CD4-positive, CD25-positive, alpha-beta regulatory T cell (primary cell): Measurements from ENCODE around the gene CAMTA1. TPM values are rescaled to one million over a fixed set of nuclear protein-coding genes. Genes with fewer than 3 reads are reported as not detected.

ENCODE experiments used
- ATAC-seq, 2 donors: fragments of 150-1000 bp; cut with Tn5 transposase; one replicate each; pipeline ENCODE4 v1.10.0; 2021; ENCODE audit warnings: low read depth in 2 of 2, moderate number of reproducible peaks in 2 of 2, moderate library complexity in 1 of 2
- DNase-seq, 3 donors: peaks; one replicate each; pipeline versions ENCODE4 v3.0.0 to v3.0.0-alpha.2; 2012 to 2022; ENCODE audit warnings: mixed read lengths in 1 of 3
- H3K27ac ChIP-seq: one replicate; pipeline ENCODE4 v1.7.0; 2013; ENCODE audit warnings: mild to moderate bottlenecking, low read length; ENCODE audit not compliant: insufficient read depth, poor library complexity, severe bottlenecking
- H3K27me3 ChIP-seq: one replicate; pipeline ENCODE4 v1.7.0; 2013; ENCODE audit warnings: low read length; ENCODE audit not compliant: control insufficient read depth, insufficient read depth
- H3K36me3 ChIP-seq: one replicate; pipeline ENCODE4 v1.7.0; 2013; ENCODE audit warnings: mild to moderate bottlenecking, low read length, moderate library complexity; ENCODE audit not compliant: control insufficient read depth, insufficient read depth
- H3K4me1 ChIP-seq: 2 replicates; pipeline ENCODE4 v1.7.0; 2013; ENCODE audit warnings: mild to moderate bottlenecking, low read length; ENCODE audit not compliant: insufficient read depth, control insufficient read depth, poor library complexity, severe bottlenecking
- H3K4me3 ChIP-seq: one replicate; pipeline ENCODE4 v1.7.0; 2013; ENCODE audit warnings: low read depth, mild to moderate bottlenecking, low read length, moderate library complexity
- H3K9me3 ChIP-seq, 2 experiments: 1 replicate in 1 of 2; 2 replicates in 1 of 2; pipeline ENCODE4 v1.7.0; 2013; ENCODE audit warnings: low read length in 2 of 2, mild to moderate bottlenecking in 1 of 2, moderate library complexity in 1 of 2; ENCODE audit not compliant: control insufficient read depth in 2 of 2
- H3K27ac Mint-ChIP-seq, 3 donors: one replicate each; pipeline ENCODE4 v1.8.0; 2020 to 2022; ENCODE audit warnings: mild to moderate bottlenecking in 3 of 3, mixed read lengths in 3 of 3, moderate library complexity in 2 of 3
- H3K27me3 Mint-ChIP-seq: one replicate; pipeline ENCODE4 v1.8.0; 2022; ENCODE audit warnings: mild to moderate bottlenecking, mixed read lengths
- H3K36me3 Mint-ChIP-seq: one replicate; pipeline ENCODE4 v1.8.0; 2020; ENCODE audit warnings: mixed read lengths
- H3K4me1 Mint-ChIP-seq, 4 donors: one replicate each; pipeline ENCODE4 v1.8.0; 2020 to 2022; ENCODE audit warnings: mixed read lengths in 4 of 4, mild to moderate bottlenecking in 1 of 4
- H3K4me3 Mint-ChIP-seq, 4 donors: one replicate each; pipeline ENCODE4 v1.8.0; 2020 to 2022; ENCODE audit warnings: mild to moderate bottlenecking in 4 of 4, mixed read lengths in 4 of 4, moderate library complexity in 3 of 4
- H3K9me3 Mint-ChIP-seq, 7 donors: one replicate each; pipeline ENCODE4 v1.8.0; 2020 to 2022; ENCODE audit warnings: mixed read lengths in 7 of 7, mild to moderate bottlenecking in 3 of 7, moderate library complexity in 2 of 7
- polyA plus RNA-seq, 4 donors: library from polyadenylated mRNA; unstranded; fragments of 300-500 nt; fragmentation: Illumina TruSeq; gene quantifications; one replicate each; pipeline ENCODE4 v1.2.3, GENCODE V29; 2021
- total RNA-seq: library from RNA; stranded (reverse); gene quantifications from one replicate; pipeline ENCODE4 v1.2.3, GENCODE V29; 2022

CAMTA1 gene
- total and polyA plus RNA-seq, 5 donors from 2014 or later, result 48.8 to 112 (median 80.0) TPM

DNA sequence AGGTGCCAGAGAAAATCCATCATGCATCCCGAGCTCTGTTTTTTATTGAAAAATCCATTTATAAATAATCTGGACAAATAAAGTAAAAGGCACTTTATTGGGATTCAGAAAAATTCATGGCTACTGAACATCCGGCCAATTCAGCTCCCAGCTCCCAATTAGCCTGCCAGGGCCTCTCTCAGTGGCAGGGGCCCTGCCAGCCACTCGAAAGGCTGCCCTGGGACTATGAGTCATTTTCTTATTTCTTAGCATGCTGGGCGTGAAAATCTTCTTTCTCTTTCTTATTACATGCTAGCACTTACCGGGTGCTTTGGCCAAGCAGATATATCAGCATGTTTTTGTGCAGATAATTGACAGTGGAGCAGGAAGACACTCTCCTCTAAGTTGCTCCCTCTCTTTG is 283.3 kb downstream of the CAMTA1 start:
- Mint-ChIP-seq H3K4me1 (peaks cover 0 to 6% (median 0%) of the 10 kb centered on the region in 4 donors), H3K4me3 (no peak overlapping the region), H3K9me3 (peaks cover 0 to 3% (median 0%) of the 10 kb centered on the region in 7 donors), H3K27ac (no peak overlapping the region), H3K36me3 (no peaks in the 10 kb centered on the region), H3K27me3 (peaks cover 13% of the 10 kb centered on the region)
- Histone ChIP-seq H3K27ac (no peak overlapping the region), H3K4me1 (no peaks in the 10 kb centered on the region), H3K36me3 (no peaks in the 10 kb centered on the region), H3K9me3 (no peaks in the 10 kb centered on the region), H3K27me3 (peaks cover 2% of the 10 kb centered on the region), H3K4me3 (no peak overlapping the region)
- ATAC-seq (no peak), DNase-seq (no peak)

GRCh38 chr1:7069931-7070330 is 284.7 kb downstream of the CAMTA1 start:
- H3K27me3 ChIP-seq, result peaks cover 2% of the 10 kb centered on the region
- no peak overlapping the region for H3K4me3 Mint-ChIP-seq
- H3K36me3 ChIP-seq, result no peaks in the 10 kb centered on the region
- no peak overlapping the region for H3K4me3 ChIP-seq
- H3K27ac ChIP-seq, result no peak overlapping the region
- ATAC-seq (no peak), DNase-seq (no peak)
- no peak overlapping the region for H3K27ac Mint-ChIP-seq
- no peaks in the 10 kb centered on the region for H3K9me3 ChIP-seq
- H3K36me3 Mint-ChIP-seq, result no peaks in the 10 kb centered on the region
- H3K9me3 Mint-ChIP-seq, result peaks cover 0 to 2% (median 0%) of the 10 kb centered on the region in 7 donors
- peaks cover 13% of the 10 kb centered on the region for H3K27me3 Mint-ChIP-seq
- H3K4me1 Mint-ChIP-seq, result peaks cover 0 to 6% (median 0%) of the 10 kb centered on the region in 4 donors
- no peaks in the 10 kb centered on the region for H3K4me1 ChIP-seq

GRCh38 chr1:7070389-7071029 is 285.3 kb downstream of the CAMTA1 start:
- peak overlapping the region in 2 of 4 donors; percentile 34 to 62 for H3K4me3 Mint-ChIP-seq
- H3K4me1 Mint-ChIP-seq, result peaks cover 0 to 6% (median 0%) of the 10 kb centered on the region in 4 donors
- DNase-seq, result peak; percentile 22 to 58 (median 33)
- peaks cover 0 to 3% (median 0%) of the 10 kb centered on the region in 7 donors for H3K9me3 Mint-ChIP-seq
- no peaks in the 10 kb centered on the region for H3K4me1 ChIP-seq
- peaks cover 2% of the 10 kb centered on the region for H3K27me3 ChIP-seq
- no peaks in the 10 kb centered on the region for H3K36me3 ChIP-seq
- H3K27ac ChIP-seq, result no peak overlapping the region
- H3K27me3 Mint-ChIP-seq, result peaks cover 13% of the 10 kb centered on the region
- H3K9me3 ChIP-seq, result no peaks in the 10 kb centered on the region
- ATAC-seq, result peak; percentile 45 to 52
- H3K36me3 Mint-ChIP-seq, result no peaks in the 10 kb centered on the region
- H3K27ac Mint-ChIP-seq, result no peak overlapping the region
- H3K4me3 ChIP-seq, result no peak overlapping the region

- Histone ChIP-seq H3K4me3 (no peak overlapping the region), H3K36me3 (no peaks in the 10 kb centered on the region), H3K27me3 (no peaks in the 10 kb centered on the region), H3K4me1 (no peaks in the 10 kb centered on the region), H3K27ac (no peak overlapping the region), H3K9me3 (peaks cover 0 to 9% of the 10 kb centered on the region in 2 experiments)
- no peak overlapping the region for H3K4me3 Mint-ChIP-seq
- H3K4me1 Mint-ChIP-seq, result no peaks in the 10 kb centered on the region
- H3K27ac Mint-ChIP-seq, result no peak overlapping the region
- peaks cover 0 to 8% (median 3%) of the 10 kb centered on the region in 7 donors for H3K9me3 Mint-ChIP-seq
- no peaks in the 10 kb centered on the region for H3K36me3 Mint-ChIP-seq
- peaks cover 10% of the 10 kb centered on the region for H3K27me3 Mint-ChIP-seq
- DNase-seq (no peak), ATAC-seq (no peak)
These were observed 290.9 kb downstream of the CAMTA1 start for GRCh38 chr1:7076117-7076516.

GRCh38 chr1:7076572-7076971 is 291.3 kb downstream of the CAMTA1 start:
- DNase-seq (no peak), ATAC-seq (no peak)
- no peak overlapping the region for H3K4me3 ChIP-seq
- H3K9me3 Mint-ChIP-seq, result peaks cover 0 to 12% (median 3%) of the 10 kb centered on the region in 7 donors
- H3K4me3 Mint-ChIP-seq, result no peak overlapping the region
- H3K27me3 ChIP-seq, result no peaks in the 10 kb centered on the region
- no peak overlapping the region for H3K27ac Mint-ChIP-seq
- H3K27ac ChIP-seq, result no peak overlapping the region
- no peaks in the 10 kb centered on the region for H3K36me3 ChIP-seq
- H3K4me1 Mint-ChIP-seq, result no peaks in the 10 kb centered on the region
- peaks cover 10% of the 10 kb centered on the region for H3K27me3 Mint-ChIP-seq
- no peaks in the 10 kb centered on the region for H3K4me1 ChIP-seq
- peaks cover 0 to 9% of the 10 kb centered on the region in 2 experiments for H3K9me3 ChIP-seq
- no peaks in the 10 kb centered on the region for H3K36me3 Mint-ChIP-seq

- Mint-ChIP-seq H3K4me1 (no peaks in the 10 kb centered on the region), H3K4me3 (no peak overlapping the region), H3K9me3 (peaks cover 0 to 12% (median 3%) of the 10 kb centered on the region in 7 donors), H3K27ac (no peak overlapping the region), H3K36me3 (no peaks in the 10 kb centered on the region), H3K27me3 (peaks cover 10% of the 10 kb centered on the region)
- ATAC-seq (no peak), DNase-seq (no peak)
- peaks cover 0 to 9% of the 10 kb centered on the region in 2 experiments for H3K9me3 ChIP-seq
- no peaks in the 10 kb centered on the region for H3K4me1 ChIP-seq
- H3K36me3 ChIP-seq, result no peaks in the 10 kb centered on the region
- H3K27ac ChIP-seq, result no peak overlapping the region
- H3K27me3 ChIP-seq, result no peaks in the 10 kb centered on the region
- no peak overlapping the region for H3K4me3 ChIP-seq
These were observed 291.9 kb downstream of the CAMTA1 start for GRCh38 chr1:7077136-7077535.

- Histone ChIP-seq H3K36me3 (no peaks in the 10 kb centered on the region), H3K4me3 (no peak overlapping the region), H3K9me3 (peaks cover 0 to 9% of the 10 kb centered on the region in 2 experiments), H3K4me1 (no peaks in the 10 kb centered on the region), H3K27ac (no peak overlapping the region), H3K27me3 (no peaks in the 10 kb centered on the region)
- DNase-seq (no peak), ATAC-seq (no peak)
- Mint-ChIP-seq H3K27me3 (peaks cover 5% of the 10 kb centered on the region), H3K4me1 (no peaks in the 10 kb centered on the region), H3K36me3 (no peaks in the 10 kb centered on the region), H3K9me3 (peaks cover 0 to 12% (median 3%) of the 10 kb centered on the region in 7 donors), H3K27ac (no peak overlapping the region), H3K4me3 (no peak overlapping the region)
These were observed 292.7 kb downstream of the CAMTA1 start for GRCh38 chr1:7077970-7078369.

GRCh38 chr1:7079637-7080036 is 294.4 kb downstream of the CAMTA1 start:
- DNase-seq (no peak), ATAC-seq (no peak)
- Histone ChIP-seq H3K27ac (no peak overlapping the region), H3K36me3 (no peaks in the 10 kb centered on the region), H3K27me3 (no peaks in the 10 kb centered on the region), H3K4me3 (no peak overlapping the region), H3K4me1 (no peaks in the 10 kb centered on the region), H3K9me3 (peaks cover 0 to 9% of the 10 kb centered on the region in 2 experiments)
- no peaks in the 10 kb centered on the region for H3K36me3 Mint-ChIP-seq
- no peaks in the 10 kb centered on the region for H3K4me1 Mint-ChIP-seq
- H3K9me3 Mint-ChIP-seq, result peaks cover 0 to 12% (median 3%) of the 10 kb centered on the region in 7 donors
- no peak overlapping the region for H3K4me3 Mint-ChIP-seq
- H3K27ac Mint-ChIP-seq, result no peak overlapping the region
- H3K27me3 Mint-ChIP-seq, result peaks cover 5% of the 10 kb centered on the region
